ENCODE data around the gene FBXL20. TPM values are rescaled to one million over a fixed set of nuclear protein-coding genes. Genes with fewer than 3 reads are reported as not detected.

The FBXL20 gene
- total and polyA plus RNA-seq, 2 donors (not counting 1 experiment from before 2014, with no cell fraction given), result 7.6 to 14.5 TPM

DNA sequence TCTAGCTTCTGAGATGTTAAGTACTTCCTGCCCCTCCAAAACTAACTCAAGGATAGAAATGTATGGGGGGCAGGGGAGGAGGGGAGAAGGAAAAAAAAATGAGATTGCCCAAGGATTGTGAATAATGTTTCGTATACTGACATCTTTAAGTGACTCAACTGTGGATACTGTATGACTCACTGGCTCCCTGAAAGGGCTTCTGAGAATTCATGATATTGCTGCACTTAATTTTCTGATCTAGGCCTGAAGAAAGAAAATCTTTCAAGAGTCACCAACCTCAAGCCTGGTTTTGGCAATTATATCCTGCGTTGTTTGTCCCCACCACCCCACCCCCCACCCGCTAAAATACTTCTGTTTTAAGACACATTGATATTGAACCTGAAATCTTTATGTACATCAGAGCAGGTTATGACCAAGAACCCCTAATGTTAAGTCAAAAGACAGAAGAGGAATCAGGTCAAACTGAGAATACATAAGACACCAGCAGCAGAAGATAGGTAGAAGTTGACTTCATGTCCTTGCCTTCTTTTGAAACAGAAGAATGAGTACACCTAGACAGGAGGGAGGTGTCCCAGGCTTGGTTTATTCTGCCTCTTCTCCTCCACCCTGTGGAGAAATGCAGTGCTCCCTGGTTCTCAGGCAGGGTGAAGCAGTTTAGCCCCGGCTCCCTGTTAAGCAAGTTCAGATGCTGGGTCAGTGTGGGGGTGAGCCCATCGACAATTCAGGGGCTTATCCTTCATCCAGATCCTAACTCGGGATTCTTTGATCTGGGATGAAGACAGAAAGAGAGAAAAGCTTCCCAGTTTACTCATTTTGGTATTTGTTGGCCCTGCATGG, 3.3 kb upstream of the FBXL20 start:
- Histone ChIP-seq H3K4me2 (ENCODE audit: extremely low read depth, insufficient read depth, low read length) (peak overlapping the region; percentile 66), H2AFZ (ENCODE audit: low read length) (no peak overlapping the region), H3K79me2 (ENCODE audit: control insufficient read depth, insufficient read depth, low read length) (peaks cover 10% of the 10 kb centered on the region), H3K27ac (ENCODE audit: insufficient read depth, low read length) (peak overlapping the region; percentile 86), H4K20me1 (ENCODE audit: control insufficient read depth, extremely low read depth, insufficient read depth, low read length) (no peaks in the 10 kb centered on the region), H3K27me3 (ENCODE audit: control insufficient read depth, insufficient read depth, low read length) (no peaks in the 10 kb centered on the region), H3K9me3 (ENCODE audit: control insufficient read depth, insufficient read depth, low read depth, low read length) (no peaks in the 10 kb centered on the region), H3K4me3 (replicated peaks in 1 of 4; ENCODE audit: control extremely low read depth in 1 of 4, insufficient read depth in 1 of 4, low read depth in 3 of 4, low read length in 4 of 4) (peak overlapping the region in 1 of 4 experiments; percentile 1), H3K9ac (ENCODE audit: insufficient read depth, low read length) (peak overlapping the region; percentile 37), H3K36me3 (ENCODE audit: control insufficient read depth, insufficient read depth, low read length) (peaks cover 10% of the 10 kb centered on the region), H3K4me1 (ENCODE audit: control insufficient read depth, extremely low read depth, insufficient read depth, low read length) (peaks cover 14% of the 10 kb centered on the region)
- DNase-seq (ENCODE audit: low read depth in 2 of 2), result peak; percentile 87 to 88
- TF ChIP-seq EZH2 (IDR thresholded peaks at IDR 0.05; ENCODE audit: low read length, missing control alignments), result no peak
- no peak for TF ChIP-seq CTCF (conservative IDR thresholded peaks at IDR 0.05 in 1 of 2, IDR thresholded peaks at IDR 0.05 in 1 of 2; ENCODE audit: low read depth in 1 of 2, low read length in 2 of 2)

GRCh38 chr17:39402890-39403605, 1.6 kb upstream of the FBXL20 start:
- Histone ChIP-seq H3K27ac (ENCODE audit: insufficient read depth, low read length) (no peak overlapping the region), H3K4me3 (replicated peaks in 1 of 4; ENCODE audit: control extremely low read depth in 1 of 4, insufficient read depth in 1 of 4, low read depth in 3 of 4, low read length in 4 of 4) (no peak overlapping the region), H2AFZ (ENCODE audit: low read length) (no peak overlapping the region), H3K36me3 (ENCODE audit: control insufficient read depth, insufficient read depth, low read length) (peaks cover 4% of the 10 kb centered on the region), H3K9ac (ENCODE audit: insufficient read depth, low read length) (no peak overlapping the region), H3K4me1 (ENCODE audit: control insufficient read depth, extremely low read depth, insufficient read depth, low read length) (peaks cover 14% of the 10 kb centered on the region), H4K20me1 (ENCODE audit: control insufficient read depth, extremely low read depth, insufficient read depth, low read length) (no peaks in the 10 kb centered on the region), H3K79me2 (ENCODE audit: control insufficient read depth, insufficient read depth, low read length) (peaks cover 10% of the 10 kb centered on the region), H3K4me2 (ENCODE audit: extremely low read depth, insufficient read depth, low read length) (no peak overlapping the region), H3K27me3 (ENCODE audit: control insufficient read depth, insufficient read depth, low read length) (no peaks in the 10 kb centered on the region), H3K9me3 (ENCODE audit: control insufficient read depth, insufficient read depth, low read depth, low read length) (no peaks in the 10 kb centered on the region)
- no peak for DNase-seq (ENCODE audit: low read depth in 2 of 2)
- TF ChIP-seq CTCF (conservative IDR thresholded peaks at IDR 0.05 in 1 of 2, IDR thresholded peaks at IDR 0.05 in 1 of 2; ENCODE audit: low read depth in 1 of 2, low read length in 2 of 2) (no peak), EZH2 (IDR thresholded peaks at IDR 0.05; ENCODE audit: low read length, missing control alignments) (no peak)

- TF ChIP-seq EZH2 (IDR thresholded peaks at IDR 0.05; ENCODE audit: low read length, missing control alignments) (no peak), CTCF (conservative IDR thresholded peaks at IDR 0.05 in 1 of 2, IDR thresholded peaks at IDR 0.05 in 1 of 2; ENCODE audit: low read depth in 1 of 2, low read length in 2 of 2) (no peak)
- Histone ChIP-seq H3K4me1 (ENCODE audit: control insufficient read depth, extremely low read depth, insufficient read depth, low read length) (peaks cover 14% of the 10 kb centered on the region), H3K4me3 (replicated peaks in 1 of 4; ENCODE audit: control extremely low read depth in 1 of 4, insufficient read depth in 1 of 4, low read depth in 3 of 4, low read length in 4 of 4) (peak overlapping the region; percentile 79 to 93 (median 88)), H3K27me3 (ENCODE audit: control insufficient read depth, insufficient read depth, low read length) (no peaks in the 10 kb centered on the region), H3K27ac (ENCODE audit: insufficient read depth, low read length) (peak overlapping the region; percentile 59), H3K36me3 (ENCODE audit: control insufficient read depth, insufficient read depth, low read length) (peaks cover 2% of the 10 kb centered on the region), H3K4me2 (ENCODE audit: extremely low read depth, insufficient read depth, low read length) (peak overlapping the region; percentile 52), H3K9ac (ENCODE audit: insufficient read depth, low read length) (peak overlapping the region; percentile 58), H2AFZ (ENCODE audit: low read length) (peak overlapping the region; percentile 59), H4K20me1 (ENCODE audit: control insufficient read depth, extremely low read depth, insufficient read depth, low read length) (no peaks in the 10 kb centered on the region), H3K79me2 (ENCODE audit: control insufficient read depth, insufficient read depth, low read length) (peaks cover 10% of the 10 kb centered on the region), H3K9me3 (ENCODE audit: control insufficient read depth, insufficient read depth, low read depth, low read length) (no peaks in the 10 kb centered on the region)
- peak; percentile 91 to 94 for DNase-seq (ENCODE audit: low read depth in 2 of 2)
These were observed 941 bp upstream of the FBXL20 start for GRCh38 chr17:39402244-39402889.

Measured in fibroblast of lung (primary cell).